A673 (cell line): ENCODE results near the gene GDF7. TPM values are rescaled to one million over a fixed set of nuclear protein-coding genes. Genes with fewer than 3 reads are reported as not detected.
"Not testable (repeated sequence)": the region's sequence is repeated elsewhere in the genome, so short reads cannot be mapped to it uniquely, and the experiment has no call there.

Source experiments
- BruUV-seq: library from RNA; stranded (reverse); fragments of 400-500 nt; replicated peaks from 2 replicates; lab custom pipeline; 2021; lab: Mats Ljungman, UMichigan
- CTCF ChIA-PET: fragments of 300-600 bp; sonication (Branson Sonifier 250); formaldehyde crosslinking; loops from one replicate; lab custom pipeline; 2022; ENCODE audit warnings: antibody characterized with exemption; lab: Charles Lee
- POLR2A ChIA-PET: fragments of 300-600 bp; sonication (Branson Sonifier 250); formaldehyde crosslinking; loops from one replicate; lab custom pipeline; 2022; ENCODE audit warnings: antibody characterized with exemption; ENCODE audit not compliant: low non-redundant PET; lab: Charles Lee
- DNase-seq: peaks from one replicate; pipeline ENCODE4 v3.0.0-alpha.2; 2015; ENCODE audit warnings: low spot score
- H3K27ac ChIP-seq: fragments of 200-600 bp; sonication (generic); 2 replicates; pipeline ENCODE4 v1.5.1; 2016; ENCODE audit warnings: mixed run types, low read depth, mild to moderate bottlenecking, mixed read lengths, antibody characterized with exemption, low read length; ENCODE audit not compliant: poor library complexity, severe bottlenecking
- H3K27me3 ChIP-seq: fragments of 200-600 bp; sonication (generic); replicated peaks from 2 replicates; pipeline ENCODE4 v1.6.1; 2017; ENCODE audit warnings: mixed run types, low read depth, mild to moderate bottlenecking, mixed read lengths, antibody characterized with exemption, low read length; ENCODE audit not compliant: insufficient read depth, poor library complexity
- H3K36me3 ChIP-seq: fragments of 200-600 bp; sonication (generic); 2 replicates; pipeline ENCODE4 v1.6.1; 2016; ENCODE audit warnings: mixed run types, mild to moderate bottlenecking, mixed read lengths, antibody characterized with exemption, low read length; ENCODE audit not compliant: insufficient read depth, poor library complexity, severe bottlenecking
- H3K4me1 ChIP-seq: fragments of 200-600 bp; sonication (generic); 2 replicates; pipeline ENCODE4 v1.6.1; 2017; ENCODE audit warnings: mixed run types, mild to moderate bottlenecking, mixed read lengths, antibody characterized with exemption, low read length; ENCODE audit not compliant: insufficient read depth, poor library complexity, severe bottlenecking
- H3K4me3 ChIP-seq: fragments of 200-600 bp; sonication (generic); 2 replicates; pipeline ENCODE4 v1.5.1; 2016; ENCODE audit warnings: low read depth, mixed run types, mild to moderate bottlenecking, mixed read lengths, low read length; ENCODE audit not compliant: poor library complexity, severe bottlenecking
- H3K9me3 ChIP-seq: fragments of 200-600 bp; sonication (generic); 2 replicates; pipeline ENCODE4 v1.6.1; 2016; ENCODE audit warnings: mixed run types, low read depth, mild to moderate bottlenecking, mixed read lengths, antibody characterized with exemption, low read length; ENCODE audit not compliant: poor library complexity, severe bottlenecking
- CTCF ChIP-seq: fragments of 300-800, 200-600 bp; sonication (generic); conservative IDR thresholded peaks from 2 replicates; pipeline ENCODE4 v1.5.1; 2017; ENCODE audit warnings: low read depth, mild to moderate bottlenecking, antibody characterized with exemption, low read length, moderate library complexity, mixed read lengths
- EZH2 ChIP-seq: fragments of 200-600 bp; sonication (generic); IDR thresholded peaks from 2 replicates; pipeline ENCODE4 v1.6.1; 2017; ENCODE audit warnings: borderline replicate concordance, low read depth, mild to moderate bottlenecking, mixed read lengths, antibody characterized with exemption, low read length; ENCODE audit not compliant: poor library complexity, severe bottlenecking
- intact Hi-C: fragments of 100-400 bp; cut with micrococcal nuclease; formaldehyde crosslinking; loops from one replicate; pipeline ENCODE4 v1.10.0; 2022; ENCODE audit not compliant: unreplicated experiment
- total RNA-seq: library from RNA; stranded (reverse); gene quantifications from 2 replicates; pipeline ENCODE4 v1.2.3, GENCODE V29; 2021

Gene GDF7
- total RNA-seq, 1 experiment from 2014 or later = not detected

- H3K4me1 ChIP-seq = no peaks in the 10 kb centered on the region
- POLR2A ChIA-PET = no interaction called here
- BruUV-seq = no TSS peak
- CTCF ChIA-PET = no interaction called here
- no peaks in the 10 kb centered on the region for H3K27me3 ChIP-seq
- H3K36me3 ChIP-seq = no peaks in the 10 kb centered on the region
- no peak overlapping the region for H3K4me3 ChIP-seq
- intact Hi-C loops = no loop called here
- DNase-seq = no peak
- TF ChIP-seq EZH2 (no peak), CTCF (no peak)
- H3K27ac ChIP-seq = no peak overlapping the region
- no peaks in the 10 kb centered on the region for H3K9me3 ChIP-seq
Observed at GRCh38 chr2:20707601-20708000, 40.7 kb downstream of the GDF7 start.

- DNase-seq, POLR2A ChIA-PET, H3K27ac ChIP-seq, H3K36me3 ChIP-seq, H3K4me1 ChIP-seq, H3K4me3 ChIP-seq, intact Hi-C loops, BruUV-seq, H3K27me3 ChIP-seq, H3K9me3 ChIP-seq, CTCF ChIA-PET: not testable (repeated sequence)
Observed at GRCh38 chr2:20711641-20712040, 44.7 kb downstream of the GDF7 start.

GRCh38 chr2:20713585-20713984 is 46.6 kb downstream of the GDF7 start:
- POLR2A ChIA-PET, H3K27me3 ChIP-seq, H3K36me3 ChIP-seq, CTCF ChIA-PET, intact Hi-C loops, H3K4me3 ChIP-seq, DNase-seq, H3K27ac ChIP-seq, H3K9me3 ChIP-seq, BruUV-seq, H3K4me1 ChIP-seq: not testable (repeated sequence)

- DNase-seq, H3K36me3 ChIP-seq, BruUV-seq, H3K4me3 ChIP-seq, H3K27ac ChIP-seq, CTCF ChIA-PET, H3K9me3 ChIP-seq, H3K4me1 ChIP-seq, H3K27me3 ChIP-seq, POLR2A ChIA-PET, intact Hi-C loops: not testable (repeated sequence)
Observed at GRCh38 chr2:20714412-20714811, 47.5 kb downstream of the GDF7 start.

- intact Hi-C loops, H3K4me3 ChIP-seq, H3K4me1 ChIP-seq, H3K27me3 ChIP-seq, BruUV-seq, H3K27ac ChIP-seq, POLR2A ChIA-PET, CTCF ChIA-PET, H3K9me3 ChIP-seq, DNase-seq, H3K36me3 ChIP-seq: not testable (repeated sequence)
Observed at GRCh38 chr2:20716164-20716563, 49.2 kb downstream of the GDF7 start.
